Nephron (organoid): ENCODE results near the gene FAM180A.

Source experiments
- H3K27ac Mint-ChIP-seq, 3 experiments: 2 replicates each; pipeline ENCODE4 v1.8.0; 2020; ENCODE audit warnings: mixed read lengths in 3 of 3, mild to moderate bottlenecking in 2 of 3, moderate library complexity in 1 of 3
- H3K27me3 Mint-ChIP-seq: 2 replicates; pipeline ENCODE4 v1.8.0; 2021; ENCODE audit warnings: low read depth, mild to moderate bottlenecking, moderate library complexity, mixed read lengths
- H3K36me3 Mint-ChIP-seq: 2 replicates; pipeline ENCODE4 v1.8.0; 2020; ENCODE audit warnings: low read depth, mixed read lengths
- H3K4me1 Mint-ChIP-seq: 2 replicates; pipeline ENCODE4 v1.8.0; 2020; ENCODE audit warnings: mixed read lengths
- H3K4me3 Mint-ChIP-seq, 3 experiments: 2 replicates each; pipeline ENCODE4 v1.8.0; 2020; ENCODE audit warnings: mild to moderate bottlenecking in 3 of 3, mixed read lengths in 3 of 3, moderate library complexity in 2 of 3
- H3K9me3 Mint-ChIP-seq: 2 replicates; pipeline ENCODE4 v1.8.0; 2020; ENCODE audit warnings: mixed read lengths
- CTCF ChIP-seq, 3 experiments: fragments of 200-600 bp; sonication (generic); IDR thresholded peaks; one replicate each; pipeline ENCODE4 v1.5.0; 2021; ENCODE audit warnings: antibody characterized with exemption in 3 of 3; ENCODE audit not compliant: unreplicated experiment in 3 of 3

Gene FAM180A

DNA sequence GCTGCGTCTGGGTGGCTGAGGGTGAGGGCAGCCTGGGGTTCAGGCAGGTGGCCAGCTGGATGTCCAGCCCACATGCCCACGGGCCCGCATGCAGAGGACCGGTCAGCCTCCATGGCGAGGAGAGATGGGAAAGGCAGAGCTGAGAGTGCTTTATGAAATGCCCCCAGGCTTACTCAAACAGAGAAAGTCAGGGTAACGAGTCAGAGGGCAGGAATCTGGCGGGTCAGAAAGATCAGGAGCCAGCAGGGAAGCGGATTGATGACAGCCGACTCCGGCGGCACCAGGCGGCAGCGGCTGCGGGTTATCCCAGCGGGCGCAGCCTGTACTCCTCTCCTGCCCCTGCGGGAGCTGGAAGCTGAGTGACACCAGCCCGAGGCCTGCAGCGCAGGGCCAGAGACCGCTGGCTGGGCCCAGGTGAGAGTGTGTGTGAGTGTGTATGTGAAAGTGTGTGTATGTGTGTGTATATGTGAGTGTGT is 34.0 kb downstream of the FAM180A start:
- Mint-ChIP-seq H3K9me3 (no peaks in the 10 kb centered on the region), H3K27ac (no peak overlapping the region), H3K36me3 (no peaks in the 10 kb centered on the region), H3K4me3 (no peak overlapping the region), H3K27me3 (peaks cover under 1% of the 10 kb centered on the region), H3K4me1 (peaks cover 10% of the 10 kb centered on the region)
- TF ChIP-seq CTCF (IDR thresholded peaks at IDR 0.05; ENCODE audit: unreplicated experiment in 3 of 3): no peak

DNA sequence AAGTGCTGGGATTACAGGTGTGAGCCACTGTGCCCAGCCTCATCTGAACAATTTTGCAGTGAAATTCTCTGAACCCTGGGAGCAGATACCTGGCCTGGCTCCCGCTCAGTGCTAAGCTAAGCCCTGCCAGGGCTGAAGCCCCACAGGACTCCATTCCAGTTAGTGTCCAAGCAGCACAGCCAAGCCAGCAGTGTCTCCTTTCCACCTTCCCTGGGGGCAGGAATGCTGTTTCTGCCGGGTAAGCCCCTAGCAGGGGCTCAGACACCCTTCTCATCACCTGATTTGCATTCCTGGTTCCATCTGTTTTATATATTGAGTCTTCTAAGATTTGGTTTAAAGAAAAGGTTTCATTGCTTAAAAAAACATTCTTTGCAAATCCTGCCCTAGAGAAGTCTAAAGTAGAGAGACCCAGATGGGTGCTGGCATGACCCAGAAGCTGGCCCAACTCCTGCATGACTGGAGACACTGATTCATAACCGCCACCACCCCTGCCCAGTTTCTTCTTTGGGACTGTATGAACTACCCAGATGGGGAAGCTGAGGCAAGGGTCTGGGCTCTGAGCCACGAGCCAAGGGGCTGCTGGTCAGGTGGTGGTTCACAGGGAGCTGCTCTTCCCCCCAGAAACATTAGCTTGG is 34.7 kb downstream of the FAM180A start:
- Mint-ChIP-seq H3K4me1 (peaks cover 10% of the 10 kb centered on the region), H3K9me3 (no peaks in the 10 kb centered on the region), H3K27ac (no peak overlapping the region), H3K27me3 (no peaks in the 10 kb centered on the region), H3K36me3 (no peaks in the 10 kb centered on the region), H3K4me3 (no peak overlapping the region)
- TF ChIP-seq CTCF (IDR thresholded peaks at IDR 0.05; ENCODE audit: unreplicated experiment in 3 of 3): no peak

DNA sequence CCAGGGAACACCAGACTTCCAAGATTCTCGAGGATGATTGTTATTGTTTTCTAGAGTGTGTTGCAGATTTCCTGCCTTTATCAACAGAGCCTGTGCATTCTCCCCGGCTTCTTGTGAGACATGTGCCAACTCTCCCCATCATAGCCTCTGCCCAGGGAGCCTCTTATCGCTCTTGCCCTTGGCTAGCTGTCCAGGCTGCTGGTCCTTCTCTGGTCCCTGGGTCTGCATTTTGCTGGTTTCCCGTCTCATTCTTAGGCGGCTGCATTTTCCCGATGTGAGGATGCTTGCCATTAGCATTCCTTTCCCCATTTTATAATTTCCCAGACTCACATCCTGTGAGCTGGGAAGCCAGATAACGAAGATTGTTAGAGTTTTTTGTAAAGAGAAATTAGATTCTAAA is 35.8 kb downstream of the FAM180A start:
- Mint-ChIP-seq H3K4me3 (no peak overlapping the region), H3K27ac (no peak overlapping the region)
- no peak for TF ChIP-seq CTCF (IDR thresholded peaks at IDR 0.05; ENCODE audit: unreplicated experiment in 3 of 3)

GRCh38 chr7:135712182-135712782 is 36.3 kb downstream of the FAM180A start:
- no peaks in the 10 kb centered on the region for H3K36me3 Mint-ChIP-seq
- no peak for TF ChIP-seq CTCF (IDR thresholded peaks at IDR 0.05; ENCODE audit: unreplicated experiment in 3 of 3)
- H3K27ac Mint-ChIP-seq: no peak overlapping the region
- H3K9me3 Mint-ChIP-seq: no peaks in the 10 kb centered on the region
- no peak overlapping the region for H3K4me3 Mint-ChIP-seq
- H3K4me1 Mint-ChIP-seq: peaks cover 10% of the 10 kb centered on the region
- no peaks in the 10 kb centered on the region for H3K27me3 Mint-ChIP-seq

More for the DNA sequence above, 35.8 kb downstream of the FAM180A start:
- Mint-ChIP-seq H3K36me3 (no peaks in the 10 kb centered on the region), H3K27me3 (no peaks in the 10 kb centered on the region), H3K4me1 (peaks cover 10% of the 10 kb centered on the region), H3K9me3 (no peaks in the 10 kb centered on the region)

DNA sequence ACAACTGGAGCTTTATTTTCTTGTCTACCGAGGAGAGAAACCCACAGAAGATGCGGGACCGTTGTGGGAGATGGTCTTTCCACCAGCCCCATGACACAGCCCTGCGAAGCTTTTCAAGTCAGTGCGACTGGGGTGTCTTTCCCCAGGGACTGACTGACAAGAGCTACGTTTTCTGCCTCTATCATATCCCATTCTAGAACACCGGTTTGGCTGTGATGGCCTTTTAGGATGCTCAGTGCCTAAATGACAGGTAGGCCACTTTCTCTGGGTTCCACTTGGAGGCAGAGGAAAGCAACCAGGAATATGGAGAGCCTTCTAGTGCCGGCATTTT is 37.5 kb downstream of the FAM180A start:
- no peaks in the 10 kb centered on the region for H3K36me3 Mint-ChIP-seq
- peaks cover 5% of the 10 kb centered on the region for H3K4me1 Mint-ChIP-seq
- H3K27ac Mint-ChIP-seq: no peak overlapping the region
- no peaks in the 10 kb centered on the region for H3K9me3 Mint-ChIP-seq
- H3K4me3 Mint-ChIP-seq: no peak overlapping the region
- peak in 1 of 3 experiments; percentile 7 for TF ChIP-seq CTCF (IDR thresholded peaks at IDR 0.05; ENCODE audit: unreplicated experiment in 3 of 3)
- no peaks in the 10 kb centered on the region for H3K27me3 Mint-ChIP-seq
